ELF-1 (cell line): Measurements from ENCODE around the gene ZPR1.
A peak's percentile ranks its signal among the peaks of the same experiment; 100 is the strongest.

Experiments
- DNase-seq: peaks from one replicate; pipeline ENCODE4 v3.0.0-alpha.2; 2016; ENCODE audit warnings: low read depth, low spot score

ZPR1 gene

GRCh38 chr11:116792869-116793771 is 5.3 kb upstream of the ZPR1 start:
- DNase-seq: no peak

DNA sequence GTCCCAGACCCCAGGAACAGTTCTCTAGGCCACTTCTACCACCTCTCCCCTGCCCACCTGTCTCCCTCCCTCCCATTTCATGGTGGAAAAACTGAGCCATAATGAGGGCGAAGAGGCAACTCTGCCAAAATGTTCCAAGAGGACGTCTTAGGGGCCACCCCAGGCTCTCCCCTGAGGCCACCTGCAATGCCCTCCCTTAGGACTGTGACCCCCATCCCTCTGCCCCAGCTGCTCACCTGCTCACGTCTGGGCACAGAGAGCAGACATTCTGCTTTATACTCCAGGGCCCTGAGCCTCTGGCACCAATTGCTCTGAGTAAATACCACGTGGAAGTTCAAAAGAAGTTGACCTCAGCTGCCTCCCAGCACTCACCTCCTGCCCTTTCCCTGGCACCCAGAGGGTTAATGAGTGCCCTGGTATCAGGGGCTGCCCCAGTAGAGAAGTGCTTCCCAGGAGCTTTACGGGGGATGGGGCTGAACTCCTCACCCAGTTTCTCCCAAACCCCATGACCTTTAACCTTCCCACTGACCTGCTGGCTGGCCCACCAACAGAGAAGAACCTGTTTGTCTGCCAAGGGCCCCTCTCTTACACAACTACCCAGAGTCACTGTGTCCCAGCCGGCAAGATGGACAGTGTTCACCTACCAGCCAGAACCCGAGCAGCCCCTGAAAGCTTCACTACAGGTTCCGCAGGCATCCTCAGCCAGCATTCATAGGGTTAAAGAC is 4.5 kb upstream of the ZPR1 start:
- DNase-seq: no peak

- no peak for DNase-seq
These were observed 4.0 kb upstream of the ZPR1 start, which contains the start of gene APOA5 for GRCh38 chr11:116791813-116792143. Gene APOA5, minus strand, starts transcription at chr11:116791879. Its CDS starts 19 bp downstream, at chr11:116791860.

DNA sequence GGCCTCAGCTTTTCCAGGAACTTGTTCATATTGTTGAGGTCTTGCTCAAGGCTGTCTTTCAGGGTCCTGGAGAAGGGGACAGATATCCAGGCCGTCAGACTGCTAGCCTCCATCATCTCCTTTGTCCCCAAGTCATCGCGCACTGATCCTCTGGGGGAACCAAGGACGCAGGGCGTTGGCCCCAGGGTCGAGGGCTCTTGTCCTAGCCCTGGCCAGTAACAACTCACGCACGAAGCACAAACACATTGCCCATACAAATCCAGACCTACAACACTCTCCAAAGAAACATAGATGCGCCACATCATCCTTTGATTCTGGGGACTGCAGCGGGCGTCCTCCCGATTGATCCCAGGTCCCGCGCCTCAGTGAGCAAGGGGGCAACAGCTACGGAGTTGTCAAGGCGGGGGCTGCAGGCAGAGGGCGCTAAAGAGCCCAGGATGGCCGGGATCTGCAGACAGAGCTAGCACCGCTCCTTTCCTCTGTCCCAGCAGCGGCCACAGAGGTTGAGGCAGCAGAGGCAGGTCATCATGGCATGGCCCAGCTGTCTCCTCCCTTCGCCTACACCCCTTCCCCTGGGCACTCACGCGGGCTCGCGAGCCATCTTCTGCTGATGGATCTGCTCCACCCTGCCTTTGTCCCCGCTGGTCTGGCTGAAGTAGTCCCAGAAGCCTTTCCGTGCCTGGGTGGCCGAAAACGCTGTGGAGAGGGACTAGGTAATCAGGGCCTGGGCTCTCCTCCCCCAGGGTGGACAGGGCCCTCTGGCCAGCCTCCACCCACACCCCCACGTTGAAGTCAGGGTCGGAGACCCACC is 3.4 kb upstream of the ZPR1 start:
- DNase-seq: peak; percentile 92

- DNase-seq: no peak
These were observed 2.6 kb upstream of the ZPR1 start for GRCh38 chr11:116790167-116791001.

DNA sequence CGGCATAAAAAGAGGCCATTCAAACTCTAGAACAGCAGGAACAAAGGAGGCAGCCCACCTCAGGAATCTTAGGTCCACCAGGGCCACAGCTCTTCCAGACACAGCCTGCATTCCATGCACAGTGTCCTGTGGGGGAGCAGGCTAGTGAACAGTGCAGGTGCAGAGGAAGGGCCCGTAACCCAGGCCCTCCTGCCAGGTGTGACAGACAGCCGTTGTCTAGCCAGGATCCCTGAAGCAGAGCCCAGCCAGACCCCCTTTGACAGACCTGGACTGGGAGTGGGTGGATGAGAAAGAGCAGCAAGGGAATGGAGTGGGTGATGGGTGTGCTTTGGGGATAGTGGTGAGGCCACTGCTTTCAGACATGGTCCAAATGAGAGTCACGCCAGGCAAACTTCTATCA is 1.2 kb upstream of the ZPR1 start:
- no peak for DNase-seq

- DNase-seq: no peak
These were observed 711 bp upstream of the ZPR1 start for GRCh38 chr11:116788534-116788933.

DNA sequence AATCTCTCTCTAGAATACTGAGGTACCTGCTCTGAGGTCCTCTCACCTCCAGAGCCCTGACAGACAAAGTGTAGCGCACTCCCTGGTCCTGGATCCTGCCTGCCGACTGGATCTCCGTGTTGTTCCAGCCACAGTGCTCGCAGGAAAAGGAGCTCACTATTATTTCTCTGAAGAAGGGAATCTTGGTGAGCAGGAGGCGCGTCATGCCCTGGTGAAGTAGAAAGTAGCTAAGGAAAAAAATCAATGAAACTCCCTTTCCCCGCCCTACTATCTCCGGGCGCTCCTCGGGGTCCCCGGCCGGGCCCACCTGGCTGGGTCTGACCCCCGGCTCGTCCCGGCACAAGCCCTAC is 412 bp downstream of the ZPR1 start:
- DNase-seq: no peak

DNA sequence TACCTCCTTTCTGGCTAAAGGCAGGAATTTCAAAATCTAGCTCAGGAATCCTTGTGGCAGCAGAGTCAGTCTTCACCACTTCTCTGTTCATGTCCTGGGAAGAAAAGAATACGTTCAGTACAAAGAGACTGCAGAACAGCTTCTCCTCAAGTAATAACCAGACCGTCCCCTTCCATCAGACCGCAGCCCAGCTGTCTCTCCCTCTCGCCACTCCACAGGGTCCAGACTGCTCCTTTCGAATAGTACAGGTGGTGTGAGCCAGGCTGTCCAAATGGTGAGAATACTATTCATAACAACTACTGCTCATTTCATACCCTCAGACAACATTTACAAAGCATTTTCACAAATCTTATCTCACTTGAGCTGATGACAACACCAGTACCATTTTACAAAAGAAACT is 857 bp downstream of the ZPR1 start:
- no peak for DNase-seq

DNA sequence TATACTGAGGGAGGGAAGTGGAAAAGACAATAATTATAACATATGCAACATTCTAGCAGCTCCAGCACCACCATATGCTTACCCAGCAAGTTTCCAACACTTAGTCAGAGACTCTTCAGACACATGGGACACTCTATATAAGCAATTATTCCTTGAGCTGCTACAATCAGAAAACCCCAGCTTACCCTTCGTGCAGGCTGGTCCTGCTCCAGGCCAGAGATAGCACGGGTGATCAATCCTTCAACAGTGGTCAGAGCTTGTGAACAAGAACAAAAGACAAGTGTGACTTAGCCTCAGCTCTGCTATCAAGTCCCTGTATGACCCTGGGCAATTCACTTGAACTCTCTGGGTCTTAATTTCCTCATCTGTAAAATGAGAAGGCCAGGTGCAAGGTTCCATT is 1.5 kb downstream of the ZPR1 start:
- DNase-seq: no peak

DNA sequence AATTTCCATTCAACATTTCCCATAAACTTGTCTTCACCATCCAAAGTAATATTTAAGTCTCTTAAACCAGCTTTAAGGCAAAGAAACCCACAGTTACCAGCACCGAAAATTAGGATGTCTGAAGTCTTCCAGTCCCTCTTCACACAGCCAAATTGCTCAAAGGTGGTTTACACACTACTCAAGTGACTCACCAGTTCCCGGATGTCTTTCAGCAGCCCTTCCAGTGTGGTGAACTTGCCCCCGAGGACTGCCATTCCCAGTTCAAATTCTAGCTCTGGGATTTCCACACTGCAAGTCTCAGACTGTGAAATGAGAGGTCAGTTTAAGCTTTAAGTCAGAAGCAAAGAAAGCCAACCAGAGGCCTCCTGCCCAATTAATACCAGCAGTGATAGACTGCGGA is 5.1 kb downstream of the ZPR1 start:
- no peak for DNase-seq

DNA sequence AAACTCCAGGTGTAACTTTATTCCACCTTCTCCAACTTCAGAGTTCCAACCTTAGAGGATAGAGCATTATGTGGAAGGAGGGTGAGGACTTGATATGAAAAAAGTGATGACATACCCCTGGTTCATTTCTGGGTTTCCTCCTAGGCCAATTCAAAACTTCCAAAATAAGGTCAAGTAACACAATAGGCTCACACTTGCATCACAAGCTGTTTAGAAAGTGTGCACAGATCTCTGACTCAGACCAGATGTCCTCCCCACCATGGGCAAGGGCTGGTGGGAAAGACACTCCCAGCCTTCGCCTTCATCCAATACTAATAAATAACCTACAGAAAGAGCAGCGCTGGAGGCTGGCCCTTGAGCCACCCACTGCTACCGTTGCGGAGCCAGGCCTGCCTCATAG is 9.3 kb downstream of the ZPR1 start:
- no peak for DNase-seq

DNA sequence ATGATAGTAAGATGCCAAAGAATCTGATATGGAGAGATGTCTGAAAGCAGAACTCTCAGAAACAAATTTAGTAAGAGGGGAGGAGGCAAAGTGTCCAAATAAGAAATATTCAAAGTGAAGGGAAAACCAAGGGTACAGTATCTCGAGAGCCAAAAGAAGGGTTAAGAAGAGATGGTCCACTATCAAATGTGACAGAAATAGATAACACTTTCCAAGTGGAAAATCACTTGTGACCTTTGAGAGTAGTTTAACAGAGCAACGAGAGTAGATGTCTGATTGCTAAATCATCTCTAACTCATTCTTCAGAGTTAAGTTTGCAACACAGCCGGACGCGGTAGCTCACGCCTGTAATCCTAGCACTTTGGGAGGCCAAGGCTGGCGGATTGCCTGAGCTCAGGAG is 10.8 kb downstream of the ZPR1 start:
- DNase-seq: no peak

GRCh38 chr11:116776522-116776984 is 11.3 kb downstream of the ZPR1 start:
- DNase-seq: no peak

GRCh38 chr11:116775975-116776374 is 11.8 kb downstream of the ZPR1 start:
- DNase-seq: no peak

GRCh38 chr11:116774661-116775060 is 13.2 kb downstream of the ZPR1 start:
- DNase-seq: no peak

- no peak for DNase-seq
These were observed 14.4 kb downstream of the ZPR1 start for GRCh38 chr11:116773203-116774097.

- peak; percentile 93 for DNase-seq
These were observed 15.2 kb downstream of the ZPR1 start, which contains the start of gene BUD13 for GRCh38 chr11:116772443-116773202. Gene BUD13, minus strand, starts transcription at chr11:116772987. Its CDS starts 23 bp downstream, at chr11:116772964.

DNA sequence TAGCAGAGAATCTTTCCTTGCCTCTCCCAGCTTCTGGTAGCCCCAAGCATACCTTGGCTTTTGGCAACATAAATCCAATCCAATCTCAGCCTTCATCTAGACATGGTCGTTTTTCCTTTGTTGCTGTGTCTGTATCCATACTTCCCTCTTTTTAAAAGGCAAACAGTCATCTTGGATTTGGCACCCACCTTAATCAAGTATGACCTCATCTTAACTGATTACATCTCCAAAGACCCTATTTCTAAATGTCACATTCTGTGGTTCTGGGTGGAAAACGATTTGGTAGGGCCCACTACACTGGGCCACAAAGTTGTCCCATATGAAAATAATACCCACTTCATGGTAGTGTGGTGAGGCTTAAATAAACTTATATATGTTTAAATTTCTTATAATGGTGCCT is 15.9 kb downstream of the ZPR1 start:
- no peak for DNase-seq
